ENCODE results near the gene CYP2C18. TPM values are rescaled to one million over a fixed set of nuclear protein-coding genes. Genes with fewer than 3 reads are reported as not detected.
"Not testable (repeated sequence)": the region's sequence is repeated elsewhere in the genome, so short reads cannot be mapped to it uniquely, and the experiment has no call there.

CYP2C18 gene
- total RNA-seq, 1 donor from 2014 or later: not detected

GRCh38 chr10:94677691-94678090, 5.8 kb upstream of the CYP2C18 start:
- FAIRE-seq (no peak), DNase-seq (ENCODE audit: low read depth) (no peak)
- no peak overlapping the region for H3K4me2 ChIP-seq (ENCODE audit: low read length)
- Mint-ChIP-seq H3K27ac (ENCODE audit: unreplicated experiment) (no peak overlapping the region), H3K9me3 (ENCODE audit: unreplicated experiment) (peaks cover 1% of the 10 kb centered on the region), H3K4me1 (ENCODE audit: low read depth, unreplicated experiment) (no peaks in the 10 kb centered on the region), H3K4me3 (ENCODE audit: unreplicated experiment) (no peak overlapping the region), H3K27me3 (ENCODE audit: low read depth, unreplicated experiment) (no peaks in the 10 kb centered on the region), H3K36me3 (ENCODE audit: low read depth, unreplicated experiment) (no peaks in the 10 kb centered on the region)
- H3K9me3 ChIP-seq (ENCODE audit: insufficient read depth, low read depth, low read length): no peaks in the 10 kb centered on the region
- H3K27me3 ChIP-seq (ENCODE audit: insufficient read depth, low read length): no peaks in the 10 kb centered on the region
- no peak for TF ChIP-seq EZH2 (IDR thresholded peaks at IDR 0.05; ENCODE audit: insufficient read depth, low read length)
- H3K4me1 ChIP-seq (ENCODE audit: insufficient read depth, low read length): no peaks in the 10 kb centered on the region
- H3K79me2 ChIP-seq (ENCODE audit: insufficient read depth, low read length): no peaks in the 10 kb centered on the region
- no peaks in the 10 kb centered on the region for H3K36me3 ChIP-seq (ENCODE audit: insufficient read depth, low read length)
- no peaks in the 10 kb centered on the region for H4K20me1 ChIP-seq (ENCODE audit: insufficient read depth, low read length)
- H3K9ac ChIP-seq (ENCODE audit: low read length): no peak overlapping the region
- H3K4me3 ChIP-seq (ENCODE audit: insufficient read depth, low read depth, low read length): no peak overlapping the region
- no peak overlapping the region for H3K27ac ChIP-seq (ENCODE audit: low read depth, low read length)
- no peak overlapping the region for H2AFZ ChIP-seq (ENCODE audit: low read depth, low read length)

DNA sequence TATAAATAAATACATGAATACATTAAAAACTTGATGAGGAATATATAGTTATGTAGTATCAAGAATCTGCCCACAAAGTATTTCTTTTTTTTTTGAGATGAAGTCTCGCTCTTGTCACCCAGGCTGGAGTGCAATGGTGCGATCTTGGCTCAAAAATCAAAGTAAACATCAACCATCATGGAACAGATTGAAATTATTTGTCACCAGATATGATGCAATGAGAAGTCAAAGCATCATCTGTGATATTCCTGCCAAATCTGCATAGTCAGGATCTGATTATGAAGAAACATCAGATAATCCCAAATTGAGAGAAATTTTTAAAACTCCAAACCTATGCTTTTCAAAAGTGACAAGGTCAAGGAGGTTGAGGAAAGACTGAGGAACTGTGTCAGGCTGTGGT, 5.1 kb upstream of the CYP2C18 start:
- Mint-ChIP-seq H3K27ac (ENCODE audit: unreplicated experiment) (no peak overlapping the region), H3K4me3 (ENCODE audit: unreplicated experiment) (no peak overlapping the region), H3K27me3 (ENCODE audit: low read depth, unreplicated experiment) (no peaks in the 10 kb centered on the region), H3K36me3 (ENCODE audit: low read depth, unreplicated experiment) (no peaks in the 10 kb centered on the region), H3K4me1 (ENCODE audit: low read depth, unreplicated experiment) (no peaks in the 10 kb centered on the region), H3K9me3 (ENCODE audit: unreplicated experiment) (peaks cover 1% of the 10 kb centered on the region)
- H3K27me3 ChIP-seq (ENCODE audit: insufficient read depth, low read length): no peaks in the 10 kb centered on the region
- no peak overlapping the region for H2AFZ ChIP-seq (ENCODE audit: low read depth, low read length)
- TF ChIP-seq EZH2 (IDR thresholded peaks at IDR 0.05; ENCODE audit: insufficient read depth, low read length): no peak
- TF ChIP-seq, protein P1, sequence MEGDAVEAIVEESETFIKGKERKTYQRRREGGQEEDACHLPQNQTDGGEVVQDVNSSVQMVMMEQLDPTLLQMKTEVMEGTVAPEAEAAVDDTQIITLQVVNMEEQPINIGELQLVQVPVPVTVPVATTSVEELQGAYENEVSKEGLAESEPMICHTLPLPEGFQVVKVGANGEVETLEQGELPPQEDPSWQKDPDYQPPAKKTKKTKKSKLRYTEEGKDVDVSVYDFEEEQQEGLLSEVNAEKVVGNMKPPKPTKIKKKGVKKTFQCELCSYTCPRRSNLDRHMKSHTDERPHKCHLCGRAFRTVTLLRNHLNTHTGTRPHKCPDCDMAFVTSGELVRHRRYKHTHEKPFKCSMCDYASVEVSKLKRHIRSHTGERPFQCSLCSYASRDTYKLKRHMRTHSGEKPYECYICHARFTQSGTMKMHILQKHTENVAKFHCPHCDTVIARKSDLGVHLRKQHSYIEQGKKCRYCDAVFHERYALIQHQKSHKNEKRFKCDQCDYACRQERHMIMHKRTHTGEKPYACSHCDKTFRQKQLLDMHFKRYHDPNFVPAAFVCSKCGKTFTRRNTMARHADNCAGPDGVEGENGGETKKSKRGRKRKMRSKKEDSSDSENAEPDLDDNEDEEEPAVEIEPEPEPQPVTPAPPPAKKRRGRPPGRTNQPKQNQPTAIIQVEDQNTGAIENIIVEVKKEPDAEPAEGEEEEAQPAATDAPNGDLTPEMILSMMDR (IDR thresholded peaks at IDR 0.05; ENCODE audit: insufficient read depth, low read depth, low read length): no peak
- H4K20me1 ChIP-seq (ENCODE audit: insufficient read depth, low read length): no peaks in the 10 kb centered on the region
- no peak overlapping the region for H3K9ac ChIP-seq (ENCODE audit: low read length)
- no peak overlapping the region for H3K4me3 ChIP-seq (ENCODE audit: insufficient read depth, low read depth, low read length)
- H3K9me3 ChIP-seq (ENCODE audit: insufficient read depth, low read depth, low read length): no peaks in the 10 kb centered on the region
- no peaks in the 10 kb centered on the region for H3K79me2 ChIP-seq (ENCODE audit: insufficient read depth, low read length)
- H3K36me3 ChIP-seq (ENCODE audit: insufficient read depth, low read length): no peaks in the 10 kb centered on the region
- H3K4me2 ChIP-seq (ENCODE audit: low read length): no peak overlapping the region
- no peak for DNase-seq (ENCODE audit: low read depth)
- no peak overlapping the region for H3K27ac ChIP-seq (ENCODE audit: low read depth, low read length)
- no peaks in the 10 kb centered on the region for H3K4me1 ChIP-seq (ENCODE audit: insufficient read depth, low read length)
- FAIRE-seq: no peak

DNA sequence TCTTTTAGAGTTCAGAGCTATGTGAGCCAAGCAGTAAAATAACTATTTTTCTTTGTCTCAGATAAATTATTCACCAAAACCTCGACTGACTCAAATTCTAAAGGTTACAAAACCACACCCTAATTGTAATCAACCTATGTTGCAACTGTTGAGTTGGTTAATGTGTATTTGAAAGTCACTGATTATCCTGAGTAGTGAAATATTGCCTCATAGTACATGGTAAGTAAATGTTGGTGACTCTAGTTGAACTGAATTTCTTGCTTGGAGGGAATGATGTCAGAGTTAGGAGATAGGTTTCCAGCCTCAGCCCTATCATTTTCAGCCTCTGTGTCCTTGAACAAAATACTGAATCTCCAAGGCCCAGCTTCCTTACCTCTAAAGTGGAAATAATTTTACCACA, 3.0 kb upstream of the CYP2C18 start:
- H3K9me3 ChIP-seq (ENCODE audit: insufficient read depth, low read depth, low read length): no peaks in the 10 kb centered on the region
- DNase-seq (ENCODE audit: low read depth) (no peak), FAIRE-seq (no peak)
- H3K36me3 ChIP-seq (ENCODE audit: insufficient read depth, low read length): no peaks in the 10 kb centered on the region
- Mint-ChIP-seq H3K27me3 (ENCODE audit: low read depth, unreplicated experiment) (no peaks in the 10 kb centered on the region), H3K9me3 (ENCODE audit: unreplicated experiment) (no peaks in the 10 kb centered on the region), H3K27ac (ENCODE audit: unreplicated experiment) (no peak overlapping the region), H3K36me3 (ENCODE audit: low read depth, unreplicated experiment) (no peaks in the 10 kb centered on the region), H3K4me1 (ENCODE audit: low read depth, unreplicated experiment) (no peaks in the 10 kb centered on the region), H3K4me3 (ENCODE audit: unreplicated experiment) (no peak overlapping the region)
- H3K4me2 ChIP-seq (ENCODE audit: low read length): no peak overlapping the region
- H3K79me2 ChIP-seq (ENCODE audit: insufficient read depth, low read length): no peaks in the 10 kb centered on the region
- H3K4me3 ChIP-seq (ENCODE audit: insufficient read depth, low read depth, low read length): no peak overlapping the region
- H3K27ac ChIP-seq (ENCODE audit: low read depth, low read length): no peak overlapping the region
- no peaks in the 10 kb centered on the region for H3K27me3 ChIP-seq (ENCODE audit: insufficient read depth, low read length)
- H2AFZ ChIP-seq (ENCODE audit: low read depth, low read length): no peak overlapping the region
- no peak overlapping the region for H3K9ac ChIP-seq (ENCODE audit: low read length)
- no peaks in the 10 kb centered on the region for H3K4me1 ChIP-seq (ENCODE audit: insufficient read depth, low read length)
- TF ChIP-seq, protein P1 (IDR thresholded peaks at IDR 0.05; ENCODE audit: insufficient read depth, low read depth, low read length): no peak
- TF ChIP-seq EZH2 (IDR thresholded peaks at IDR 0.05; ENCODE audit: insufficient read depth, low read length): no peak
- H4K20me1 ChIP-seq (ENCODE audit: insufficient read depth, low read length): no peaks in the 10 kb centered on the region

GRCh38 chr10:94682636-94683035, 893 bp upstream of the CYP2C18 start:
- DNase-seq (ENCODE audit: low read depth); H3K4me3 Mint-ChIP-seq (ENCODE audit: unreplicated experiment); H3K4me3 ChIP-seq (ENCODE audit: insufficient read depth, low read depth, low read length); H3K4me2 ChIP-seq (ENCODE audit: low read length); H3K9ac ChIP-seq (ENCODE audit: low read length); H3K9me3 ChIP-seq (ENCODE audit: insufficient read depth, low read depth, low read length); H3K4me1 ChIP-seq (ENCODE audit: insufficient read depth, low read length); H3K27me3 Mint-ChIP-seq (ENCODE audit: low read depth, unreplicated experiment); H4K20me1 ChIP-seq (ENCODE audit: insufficient read depth, low read length); H3K27me3 ChIP-seq (ENCODE audit: insufficient read depth, low read length); H3K27ac ChIP-seq (ENCODE audit: low read depth, low read length); H3K27ac Mint-ChIP-seq (ENCODE audit: unreplicated experiment); H3K9me3 Mint-ChIP-seq (ENCODE audit: unreplicated experiment); H2AFZ ChIP-seq (ENCODE audit: low read depth, low read length); H3K36me3 Mint-ChIP-seq (ENCODE audit: low read depth, unreplicated experiment); H3K79me2 ChIP-seq (ENCODE audit: insufficient read depth, low read length); FAIRE-seq; H3K4me1 Mint-ChIP-seq (ENCODE audit: low read depth, unreplicated experiment); H3K36me3 ChIP-seq (ENCODE audit: insufficient read depth, low read length): not testable (repeated sequence)
